Skeletal muscle cell (primary cell): Measurements from ENCODE around the gene RNASE13.
A peak's percentile ranks its signal among the peaks of the same experiment; 100 is the strongest.

ENCODE experiments used
- DNase-seq: peaks from one replicate; pipeline ENCODE4 v3.0.0-alpha.2; 2010; ENCODE audit warnings: low read depth
- H3K4me3 ChIP-seq: 2 replicates; pipeline ENCODE4 v1.5.1; 2011; ENCODE audit warnings: low read depth, mild to moderate bottlenecking, control low read depth, low read length, moderate library complexity

Gene RNASE13, protein sequence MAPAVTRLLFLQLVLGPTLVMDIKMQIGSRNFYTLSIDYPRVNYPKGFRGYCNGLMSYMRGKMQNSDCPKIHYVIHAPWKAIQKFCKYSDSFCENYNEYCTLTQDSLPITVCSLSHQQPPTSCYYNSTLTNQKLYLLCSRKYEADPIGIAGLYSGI

DNA sequence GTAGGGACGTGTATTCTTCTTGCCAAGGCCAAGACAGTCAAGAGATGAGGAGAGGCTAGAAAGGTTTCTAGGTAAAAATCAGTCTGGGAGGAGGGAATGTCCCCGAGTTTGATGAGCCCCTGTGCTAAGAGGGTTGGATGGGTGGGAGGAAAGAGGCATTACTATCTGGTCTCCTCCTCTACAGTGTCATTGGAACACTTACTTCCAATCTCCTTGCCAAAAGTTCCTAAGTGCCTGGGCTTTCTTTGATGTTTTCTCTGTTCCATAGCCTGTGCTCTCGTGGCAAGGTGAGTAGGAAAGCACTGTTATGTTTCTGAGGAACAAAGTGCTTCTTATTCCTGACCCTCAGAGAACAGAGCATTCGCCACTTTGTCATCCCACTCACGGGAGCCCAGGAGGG, at the start of gene RNASE13:
TSS of gene RNASE13 (minus strand) at position 101 of the 400 bp plus-strand sequence. CDS start 519 bp downstream, outside the sequence.
- no peak within 1 kb of the TSS for H3K4me3 ChIP-seq
- DNase-seq: no peak

DNA sequence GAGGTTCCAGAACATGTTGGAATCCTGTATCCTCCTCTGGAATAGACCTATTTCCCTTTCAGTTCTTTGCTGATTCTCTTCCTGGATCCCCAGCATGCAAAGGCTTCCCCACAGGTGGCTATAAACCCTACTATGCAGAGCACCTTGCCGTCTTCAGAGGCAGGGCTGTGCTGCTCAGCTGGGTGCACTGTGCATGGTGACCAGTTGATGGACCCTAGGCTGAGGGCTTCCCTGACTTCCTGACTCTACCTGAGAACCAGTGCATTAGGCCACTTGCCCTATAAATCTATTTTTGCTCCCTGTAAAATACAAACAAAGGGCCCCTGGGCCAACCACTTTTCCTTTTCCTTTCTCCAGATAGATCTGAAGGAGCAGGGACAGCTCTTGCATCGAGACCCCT, 49.8 kb upstream of the RNASE13 start:
- DNase-seq: no peak

DNA sequence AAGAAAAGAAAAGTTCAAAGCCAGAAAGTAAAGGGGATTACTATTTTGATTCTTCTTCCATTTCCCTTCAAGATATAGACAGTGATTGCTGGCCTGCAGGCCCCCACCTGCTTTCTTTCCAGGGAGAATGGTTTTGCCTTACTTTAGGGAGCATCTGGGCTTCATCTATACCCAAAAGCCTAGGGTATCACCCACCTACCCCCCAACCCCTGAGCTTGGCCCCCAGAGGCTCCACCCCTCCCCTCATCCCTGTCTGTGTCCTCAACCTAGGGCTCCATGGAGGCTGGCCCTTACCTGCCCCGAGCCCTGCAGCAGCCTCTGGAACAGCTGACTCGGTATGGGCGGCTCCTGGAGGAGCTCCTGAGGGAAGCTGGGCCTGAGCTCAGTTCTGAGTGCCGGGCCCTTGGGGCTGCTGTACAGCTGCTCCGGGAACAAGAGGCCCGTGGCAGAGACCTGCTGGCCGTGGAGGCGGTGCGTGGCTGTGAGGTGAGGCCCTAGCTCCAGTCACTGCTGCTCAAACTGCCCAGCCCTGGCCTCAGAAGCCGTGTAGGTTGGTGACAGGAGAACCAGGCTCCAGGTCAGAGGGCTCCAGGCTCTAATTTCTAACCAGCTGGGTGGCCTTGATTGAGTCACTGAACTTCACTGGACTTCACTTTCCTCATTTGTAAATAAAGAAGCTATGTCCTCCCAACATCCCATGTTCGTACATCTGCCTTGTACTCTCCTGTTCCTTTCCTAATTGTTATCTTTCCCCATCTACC, 49.1 kb upstream of the RNASE13 start:
- DNase-seq: no peak
- H3K4me3 ChIP-seq: no peak overlapping the region

More for the DNA sequence above, 49.8 kb upstream of the RNASE13 start:
- no peak overlapping the region for H3K4me3 ChIP-seq

DNA sequence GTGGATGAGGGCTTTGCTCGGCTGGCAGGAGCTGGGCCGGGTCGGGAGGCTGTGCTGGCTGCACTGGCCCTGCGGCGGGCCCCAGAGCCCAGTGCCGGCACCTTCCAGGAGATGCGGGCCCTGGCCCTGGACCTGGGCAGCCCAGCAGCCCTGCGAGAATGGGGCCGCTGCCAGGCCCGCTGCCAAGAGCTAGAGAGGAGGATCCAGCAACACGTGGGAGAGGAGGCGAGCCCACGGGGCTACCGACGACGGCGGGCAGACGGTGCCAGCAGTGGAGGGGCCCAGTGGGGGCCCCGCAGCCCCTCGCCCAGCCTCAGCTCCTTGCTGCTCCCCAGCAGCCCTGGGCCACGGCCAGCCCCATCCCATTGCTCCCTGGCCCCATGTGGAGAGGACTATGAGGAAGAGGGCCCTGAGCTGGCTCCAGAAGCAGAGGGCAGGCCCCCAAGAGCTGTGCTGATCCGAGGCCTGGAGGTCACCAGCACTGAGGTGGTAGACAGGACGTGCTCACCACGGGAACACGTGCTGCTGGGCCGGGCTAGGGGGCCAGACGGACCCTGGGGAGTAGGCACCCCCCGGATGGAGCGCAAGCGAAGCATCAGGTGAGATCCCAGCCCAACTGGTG, 47.0 kb upstream of the RNASE13 start:
- H3K4me3 ChIP-seq: no peak overlapping the region
- no peak for DNase-seq

DNA sequence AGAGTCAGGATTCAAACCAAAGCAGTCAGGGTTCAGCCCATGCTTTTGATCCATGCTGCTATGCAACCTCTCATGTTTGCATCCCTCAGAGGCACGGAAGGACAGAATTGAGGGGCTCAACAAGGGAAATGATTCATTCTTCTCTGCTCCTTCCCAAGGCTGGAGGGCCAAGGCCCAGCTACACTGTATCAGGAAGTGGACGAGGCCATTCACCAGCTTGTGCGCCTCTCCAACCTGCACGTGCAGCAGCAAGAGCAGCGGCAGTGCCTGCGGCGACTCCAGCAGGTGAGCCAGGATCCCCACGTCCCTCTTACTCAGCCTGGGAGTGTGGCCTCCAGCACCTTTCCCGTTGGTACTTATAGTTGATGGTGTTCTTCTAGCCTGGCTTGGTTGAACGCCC, 44.1 kb upstream of the RNASE13 start:
- H3K4me3 ChIP-seq: no peak overlapping the region
- no peak for DNase-seq

DNA sequence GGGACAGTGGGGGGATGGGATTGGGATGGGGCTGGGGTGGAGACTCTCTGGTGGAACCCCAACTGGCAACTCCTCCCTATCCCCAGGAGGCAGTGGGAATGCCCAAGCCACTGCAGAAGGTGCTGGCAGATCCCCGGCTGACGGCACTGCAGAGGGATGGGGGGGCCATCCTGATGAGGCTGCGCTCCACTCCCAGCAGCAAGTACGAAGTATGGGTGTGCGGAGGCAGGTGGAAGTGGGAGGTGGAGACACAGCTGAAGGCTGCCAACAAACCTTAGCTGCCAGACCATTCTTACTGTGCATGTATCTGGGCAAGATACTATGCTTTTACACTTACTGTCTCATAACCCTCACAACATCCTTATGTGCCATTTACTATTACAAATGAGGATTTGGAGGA, 43.7 kb upstream of the RNASE13 start:
- no peak overlapping the region for H3K4me3 ChIP-seq

DNA sequence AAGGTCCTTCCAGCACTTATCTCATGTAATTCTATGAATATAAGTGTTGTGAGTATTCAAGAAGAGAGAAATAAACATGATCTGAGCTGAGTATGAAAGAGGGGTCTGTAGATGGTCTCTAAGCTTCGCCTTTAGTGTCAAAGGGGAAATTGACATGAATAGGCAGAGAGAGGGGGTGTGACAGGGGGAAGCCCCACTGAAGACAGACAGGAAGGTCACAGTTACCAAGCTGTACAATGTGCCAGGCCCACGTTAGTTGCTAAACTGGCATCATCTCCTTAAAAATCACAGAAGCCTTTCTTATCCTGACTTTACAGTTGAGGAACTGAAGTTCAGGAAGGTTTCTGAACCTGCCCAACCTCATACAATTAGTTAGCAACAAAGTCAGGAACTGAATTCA, 43.1 kb upstream of the RNASE13 start:
- no peak overlapping the region for H3K4me3 ChIP-seq
- DNase-seq: no peak

More for the DNA sequence above, 43.7 kb upstream of the RNASE13 start:
- DNase-seq: no peak

DNA sequence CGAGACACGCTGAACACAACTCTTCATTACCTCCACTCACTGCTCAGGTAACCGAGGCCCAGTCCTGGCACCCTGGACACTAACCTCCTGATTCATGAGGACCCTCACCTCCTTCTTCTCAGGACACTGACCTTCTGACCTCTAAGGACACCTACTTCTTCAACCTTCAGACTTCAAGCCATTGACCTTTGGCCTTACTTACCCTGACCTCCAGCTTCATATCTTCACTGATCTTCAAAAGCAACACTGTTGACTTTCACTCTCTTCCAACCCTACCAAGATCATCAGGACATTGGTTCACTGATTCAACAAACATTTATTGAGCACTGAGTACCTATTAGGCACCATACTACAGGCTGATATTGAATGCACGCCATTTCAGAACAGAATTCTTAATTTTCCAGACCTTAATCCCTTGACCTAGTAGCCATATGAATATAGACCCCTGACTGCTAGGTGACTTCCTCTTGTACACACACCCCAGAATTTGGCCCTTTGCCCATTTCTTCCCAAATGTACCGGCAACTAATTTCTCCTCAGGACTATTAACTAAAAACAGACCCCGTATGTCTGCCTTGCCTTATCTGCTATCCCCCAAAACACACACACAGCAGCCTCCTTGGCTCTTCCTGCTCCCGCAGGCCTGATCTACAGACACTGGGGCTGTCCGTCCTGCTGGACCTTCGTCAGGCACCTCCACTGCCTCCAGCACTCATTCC, 41.3 kb upstream of the RNASE13 start:
- no peak overlapping the region for H3K4me3 ChIP-seq
- DNase-seq: no peak

DNA sequence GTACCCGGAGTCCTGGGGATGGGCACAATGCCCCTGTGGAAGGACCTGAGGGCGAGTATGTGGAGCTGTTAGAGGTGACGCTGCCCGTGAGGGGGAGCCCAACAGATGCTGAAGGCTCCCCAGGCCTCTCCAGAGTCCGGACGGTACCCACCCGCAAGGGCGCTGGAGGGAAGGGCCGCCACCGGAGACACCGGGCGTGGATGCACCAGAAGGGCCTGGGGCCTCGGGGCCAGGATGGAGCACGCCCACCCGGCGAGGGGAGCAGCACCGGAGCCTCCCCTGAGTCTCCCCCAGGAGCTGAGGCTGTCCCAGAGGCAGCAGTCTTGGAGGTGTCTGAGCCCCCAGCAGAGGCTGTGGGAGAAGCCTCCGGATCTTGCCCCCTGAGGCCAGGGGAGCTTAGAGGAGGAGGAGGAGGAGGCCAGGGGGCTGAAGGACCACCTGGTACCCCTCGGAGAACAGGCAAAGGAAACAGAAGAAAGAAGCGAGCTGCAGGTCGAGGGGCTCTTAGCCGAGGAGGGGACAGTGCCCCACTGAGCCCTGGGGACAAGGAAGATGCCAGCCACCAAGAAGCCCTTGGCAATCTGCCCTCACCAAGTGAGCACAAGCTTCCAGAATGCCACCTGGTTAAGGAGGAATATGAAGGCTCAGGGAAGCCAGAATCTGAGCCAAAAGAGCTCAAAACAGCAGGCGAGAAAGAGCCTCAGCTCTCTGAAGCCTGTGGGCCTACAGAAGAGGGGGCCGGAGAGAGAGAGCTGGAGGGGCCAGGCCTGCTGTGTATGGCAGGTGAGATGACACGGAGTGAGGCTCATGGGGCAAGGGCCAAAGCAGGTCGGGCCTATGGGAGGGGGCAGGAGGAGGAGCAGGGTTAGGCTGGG, 40.0 kb upstream of the RNASE13 start:
- no peak overlapping the region for H3K4me3 ChIP-seq
- DNase-seq: no peak

DNA sequence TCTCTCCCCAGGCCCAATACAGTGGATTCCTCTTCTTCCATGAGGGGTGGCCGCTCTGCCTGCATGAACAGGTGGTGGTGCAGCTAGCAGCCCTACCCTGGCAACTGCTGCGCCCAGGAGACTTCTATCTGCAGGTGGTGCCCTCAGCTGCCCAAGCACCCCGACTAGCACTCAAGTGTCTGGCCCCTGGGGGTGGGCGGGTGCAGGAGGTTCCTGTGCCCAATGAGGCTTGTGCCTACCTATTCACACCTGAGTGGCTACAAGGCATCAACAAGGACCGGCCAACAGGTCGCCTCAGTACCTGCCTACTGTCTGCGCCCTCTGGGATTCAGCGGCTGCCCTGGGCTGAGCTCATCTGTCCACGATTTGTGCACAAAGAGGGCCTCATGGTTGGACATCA, 39.3 kb upstream of the RNASE13 start:
- no peak overlapping the region for H3K4me3 ChIP-seq

DNA sequence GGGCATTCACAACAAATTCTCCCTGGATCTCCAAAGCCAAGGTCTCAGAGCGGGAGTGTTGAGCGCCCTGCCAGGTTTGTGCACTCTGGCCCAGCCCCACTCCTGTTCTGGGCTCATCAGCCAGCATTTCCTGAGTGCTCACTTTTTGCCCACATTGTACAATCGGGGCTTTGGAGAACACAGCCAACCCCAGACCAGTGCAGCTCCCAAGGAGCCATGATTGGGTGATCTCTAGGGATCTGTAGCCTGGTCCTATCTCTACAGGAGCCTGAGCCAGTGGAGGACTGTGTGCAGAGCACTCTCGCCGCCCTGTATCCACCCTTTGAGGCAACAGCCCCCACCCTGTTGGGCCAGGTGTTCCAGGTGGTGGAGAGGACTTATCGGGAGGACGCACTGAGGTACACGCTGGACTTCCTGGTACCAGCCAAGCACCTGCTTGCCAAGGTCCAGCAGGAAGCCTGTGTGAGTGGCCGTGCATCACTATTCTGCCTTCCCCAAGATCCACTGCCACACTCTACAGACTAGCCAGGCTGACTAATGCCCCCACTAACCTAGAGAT, 38.3 kb upstream of the RNASE13 start:
- H3K4me3 ChIP-seq: no peak overlapping the region
- DNase-seq: no peak

More for the DNA sequence above, 39.3 kb upstream of the RNASE13 start:
- DNase-seq: no peak

DNA sequence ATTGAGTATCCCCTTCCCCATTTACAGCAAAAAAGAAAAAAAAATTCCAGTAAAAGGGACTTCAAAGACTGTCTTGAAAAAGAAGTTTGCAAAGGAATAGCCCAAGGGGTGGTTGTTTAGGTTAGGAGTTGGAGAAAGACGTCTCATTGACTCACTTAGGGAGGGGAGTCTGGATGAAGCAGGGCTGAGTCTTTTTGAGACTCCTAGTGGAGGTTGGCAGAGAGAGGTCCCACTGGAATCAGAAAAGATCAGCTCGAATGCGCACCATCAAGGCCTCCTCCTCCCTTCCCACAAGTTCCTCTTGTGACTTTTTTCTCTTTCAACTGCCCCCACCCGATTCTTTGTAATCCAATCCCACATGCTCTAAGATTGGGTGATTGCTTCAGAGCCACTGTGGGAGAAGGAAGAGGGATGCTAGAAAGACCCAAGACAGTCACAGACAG, 37.4 kb upstream of the RNASE13 start:
- peak overlapping the region; percentile 74 for H3K4me3 ChIP-seq
- peak; percentile 92 for DNase-seq

DNA sequence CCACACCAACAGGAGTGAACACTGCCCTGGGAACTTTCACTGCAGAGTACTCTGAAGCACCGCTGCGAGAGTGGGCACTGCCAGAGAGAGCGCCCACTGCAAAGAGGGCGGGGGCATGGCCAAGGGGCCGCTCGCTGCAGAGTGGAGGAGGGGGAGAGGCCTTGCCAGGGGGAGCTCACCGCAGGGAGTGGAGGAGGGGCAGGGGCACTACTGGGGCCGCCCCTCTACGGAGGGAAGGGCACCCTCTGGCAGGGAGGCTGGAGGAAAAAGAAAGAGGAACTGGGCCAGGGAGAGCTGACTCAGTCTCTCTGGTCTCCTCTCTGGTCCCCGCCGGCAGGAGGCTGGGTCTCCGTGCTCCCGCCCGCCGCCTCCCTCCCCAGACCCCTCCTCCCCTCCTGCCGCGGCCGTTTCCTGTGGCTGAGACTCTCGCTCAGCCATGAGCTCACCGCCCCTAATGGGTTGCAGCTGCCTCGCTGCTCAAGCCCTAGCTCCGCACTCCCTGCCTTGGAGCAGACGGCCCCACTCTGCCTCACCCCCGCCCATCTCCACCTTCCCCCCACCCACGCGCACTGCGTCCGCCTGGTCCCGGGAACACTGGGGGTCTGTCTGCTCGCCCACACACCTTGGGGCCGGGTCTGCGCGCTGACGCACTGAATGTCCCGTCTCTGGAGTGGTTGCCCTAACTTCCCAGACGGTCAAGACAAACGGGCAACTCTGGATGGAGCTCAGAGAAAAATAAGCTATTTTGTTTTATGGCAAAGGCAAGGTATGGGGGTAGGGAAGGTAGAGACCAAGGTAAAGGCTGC, 36.8 kb upstream of the RNASE13 start:
- DNase-seq: peak; percentile 97
- H3K4me3 ChIP-seq: peak overlapping the region; percentile 74

DNA sequence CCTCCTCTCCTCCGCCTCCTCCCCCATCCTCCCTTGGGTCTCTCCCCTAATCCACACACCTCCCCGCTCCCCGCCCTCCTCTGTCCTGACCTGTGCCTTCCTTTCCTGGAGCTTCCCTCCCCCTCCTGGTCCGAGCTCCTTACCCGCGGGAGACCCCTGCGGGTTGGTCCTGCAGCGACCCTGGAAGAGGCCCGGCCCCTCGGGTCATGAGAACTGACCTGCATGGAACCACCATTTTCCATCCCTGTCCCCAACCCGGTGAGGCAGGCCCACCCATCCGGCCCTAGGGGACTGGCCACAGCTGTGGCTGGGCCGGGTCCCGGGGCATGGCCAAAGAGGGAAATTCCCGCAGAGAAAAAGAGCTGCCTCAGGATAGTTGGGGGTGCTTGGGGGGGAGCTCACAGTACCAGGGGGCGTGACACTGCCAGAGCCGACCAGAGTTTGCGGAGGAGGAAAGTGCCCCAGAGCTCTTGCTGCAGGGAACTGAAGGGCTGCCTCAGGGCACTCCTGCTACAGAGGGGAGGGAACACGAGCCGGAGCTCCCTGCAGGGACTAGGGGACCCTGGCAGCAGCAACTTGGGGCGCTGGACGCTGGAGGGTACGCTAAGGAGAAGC, 36.1 kb upstream of the RNASE13 start:
- no peak for DNase-seq

DNA sequence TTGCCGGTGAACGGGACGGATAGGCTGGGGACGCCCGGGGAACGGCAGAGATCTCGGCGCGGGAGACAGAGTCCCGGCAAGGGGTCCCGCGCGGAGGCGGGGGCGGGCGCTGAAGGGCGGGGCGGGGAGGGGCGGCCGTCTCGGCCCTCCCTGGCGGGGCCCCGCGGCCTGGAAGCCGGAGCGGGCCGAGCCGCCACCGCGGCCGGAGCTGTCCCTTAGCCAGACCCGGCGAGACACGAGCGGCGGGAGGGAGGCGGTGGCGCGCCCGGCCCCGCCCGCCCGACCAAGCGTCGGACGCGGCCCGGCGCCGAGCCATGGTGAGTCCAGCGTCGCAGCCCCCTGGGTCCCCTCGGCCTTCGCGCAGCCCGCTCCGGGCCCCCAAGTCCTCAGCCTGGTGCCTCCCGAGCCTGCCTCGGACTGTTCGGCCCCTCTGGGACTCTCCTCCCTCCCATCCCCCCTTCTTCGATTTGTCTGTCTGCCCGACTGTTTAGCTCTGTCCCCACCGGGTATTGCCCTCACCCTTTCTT, 35.5 kb upstream of the RNASE13 start, which contains the start of gene ARHGEF40:
TSS of gene ARHGEF40 (plus strand) at position 222 of the 527 bp plus-strand sequence. CDS start at position 315, 93 bp downstream.
- H3K4me3 ChIP-seq: peak within 1 kb of the TSS; percentile 74
- DNase-seq: no peak

More for the DNA sequence above, 36.1 kb upstream of the RNASE13 start:
- H3K4me3 ChIP-seq: peak overlapping the region; percentile 74

DNA sequence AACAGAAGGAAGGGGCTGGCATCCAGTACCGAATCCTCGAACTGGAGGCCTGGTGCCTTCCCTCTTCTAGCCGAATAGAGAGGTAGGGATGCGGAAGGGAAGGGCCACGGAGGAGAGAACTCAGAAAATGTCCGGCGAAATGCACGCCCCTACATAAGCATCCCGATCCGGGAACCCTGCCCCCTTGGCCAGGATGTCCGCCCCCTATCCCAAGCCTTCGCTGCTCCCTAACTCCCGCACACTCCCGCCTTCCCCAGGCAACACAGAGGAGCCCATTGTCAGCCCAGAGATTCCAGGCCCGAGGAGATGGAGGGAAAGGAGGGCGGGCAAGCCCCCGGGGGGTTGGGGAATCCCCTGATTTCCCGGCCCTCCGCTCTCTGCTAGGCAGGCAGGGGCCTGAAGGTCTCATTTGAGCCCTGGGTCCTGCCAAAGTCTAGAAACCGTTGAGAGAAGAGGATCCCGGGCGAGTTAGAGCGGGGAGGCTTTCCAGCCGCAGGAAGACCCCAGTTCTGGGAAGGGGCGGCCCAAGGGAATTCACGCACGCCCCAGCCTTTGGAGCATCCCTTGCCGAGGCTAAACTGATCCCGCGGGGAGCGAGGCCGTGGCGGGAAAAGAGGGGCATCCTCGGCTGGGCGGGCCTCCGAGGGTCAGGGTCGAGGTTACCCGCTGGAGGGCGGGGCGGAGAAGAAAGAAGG, 34.9 kb upstream of the RNASE13 start:
- DNase-seq: no peak
- H3K4me3 ChIP-seq: peak overlapping the region; percentile 74
